ENCODE results near the gene SLAMF9.

SLAMF9 gene

GRCh38 chr1:159923203-159924024 is 30.6 kb downstream of the SLAMF9 start:
- in situ Hi-C loops (cut with MboI; ENCODE audit: low sequenced_read_pairs), result no loop called here
- Histone ChIP-seq H3K27me3 (ENCODE audit: low read depth) (no peaks in the 10 kb centered on the region), H3K9me3 (no peaks in the 10 kb centered on the region), H3K4me3 (peak overlapping the region; percentile 82), H3K36me3 (replicated peaks) (peaks cover 22% of the 10 kb centered on the region), H3K4me1 (peaks cover 14% of the 10 kb centered on the region)
- peak; percentile 71 to 92 for DNase-seq (ENCODE audit: low spot score in 2 of 2)

- no peak for DNase-seq (ENCODE audit: low spot score in 2 of 2)
- peaks cover 14% of the 10 kb centered on the region for H3K4me1 ChIP-seq
- peak overlapping the region; percentile 82 for H3K4me3 ChIP-seq
- H3K9me3 ChIP-seq, result no peaks in the 10 kb centered on the region
- in situ Hi-C loops (cut with MboI; ENCODE audit: low sequenced_read_pairs), result no loop called here
- peaks cover 27% of the 10 kb centered on the region for H3K36me3 ChIP-seq (replicated peaks)
- no peaks in the 10 kb centered on the region for H3K27me3 ChIP-seq (ENCODE audit: low read depth)
Measured at GRCh38 chr1:159922511-159923202, 31.4 kb downstream of the SLAMF9 start.

GRCh38 chr1:159921700-159922504 is 32.1 kb downstream of the SLAMF9 start:
- no peak overlapping the region for H3K4me3 ChIP-seq
- H3K9me3 ChIP-seq, result no peaks in the 10 kb centered on the region
- H3K4me1 ChIP-seq, result peaks cover 15% of the 10 kb centered on the region
- DNase-seq (ENCODE audit: low spot score in 2 of 2), result no peak
- peaks cover 32% of the 10 kb centered on the region for H3K36me3 ChIP-seq (replicated peaks)
- H3K27me3 ChIP-seq (ENCODE audit: low read depth), result no peaks in the 10 kb centered on the region
- in situ Hi-C loops (cut with MboI; ENCODE audit: low sequenced_read_pairs), result no loop called here

GRCh38 chr1:159921251-159921650 is 32.8 kb downstream of the SLAMF9 start:
- Histone ChIP-seq H3K9me3 (no peaks in the 10 kb centered on the region), H3K4me1 (peaks cover 22% of the 10 kb centered on the region), H3K4me3 (no peak overlapping the region), H3K27me3 (ENCODE audit: low read depth) (no peaks in the 10 kb centered on the region), H3K36me3 (replicated peaks) (peaks cover 36% of the 10 kb centered on the region)
- in situ Hi-C loops (cut with MboI; ENCODE audit: low sequenced_read_pairs), result no loop called here
- DNase-seq (ENCODE audit: low spot score in 2 of 2), result no peak

- H3K9me3 ChIP-seq, result no peaks in the 10 kb centered on the region
- no peak overlapping the region for H3K4me3 ChIP-seq
- H3K27me3 ChIP-seq (ENCODE audit: low read depth), result no peaks in the 10 kb centered on the region
- no peak for DNase-seq (ENCODE audit: low spot score in 2 of 2)
- peaks cover 36% of the 10 kb centered on the region for H3K36me3 ChIP-seq (replicated peaks)
- H3K4me1 ChIP-seq, result peaks cover 22% of the 10 kb centered on the region
- in situ Hi-C loops (cut with MboI; ENCODE audit: low sequenced_read_pairs), result no loop called here
Measured at GRCh38 chr1:159920651-159921050, 33.4 kb downstream of the SLAMF9 start.

- no peak overlapping the region for H3K4me3 ChIP-seq
- no peak for DNase-seq (ENCODE audit: low spot score in 2 of 2)
- no peaks in the 10 kb centered on the region for H3K9me3 ChIP-seq
- in situ Hi-C loops (cut with MboI; ENCODE audit: low sequenced_read_pairs), result no loop called here
- H3K4me1 ChIP-seq, result peaks cover 21% of the 10 kb centered on the region
- H3K36me3 ChIP-seq (replicated peaks), result peaks cover 36% of the 10 kb centered on the region
- H3K27me3 ChIP-seq (ENCODE audit: low read depth), result no peaks in the 10 kb centered on the region
Measured at GRCh38 chr1:159920202-159920601, 33.8 kb downstream of the SLAMF9 start.

- no peak overlapping the region for H3K4me3 ChIP-seq
- peaks cover 36% of the 10 kb centered on the region for H3K36me3 ChIP-seq (replicated peaks)
- H3K9me3 ChIP-seq, result no peaks in the 10 kb centered on the region
- in situ Hi-C loops (cut with MboI; ENCODE audit: low sequenced_read_pairs), result no loop called here
- H3K27me3 ChIP-seq (ENCODE audit: low read depth), result no peaks in the 10 kb centered on the region
- peaks cover 21% of the 10 kb centered on the region for H3K4me1 ChIP-seq
- DNase-seq (ENCODE audit: low spot score in 2 of 2), result no peak
Measured at GRCh38 chr1:159919236-159919865, 34.7 kb downstream of the SLAMF9 start.

GRCh38 chr1:159918352-159919200 is 35.5 kb downstream of the SLAMF9 start:
- H3K4me1 ChIP-seq, result peaks cover 21% of the 10 kb centered on the region
- no peak for DNase-seq (ENCODE audit: low spot score in 2 of 2)
- H3K27me3 ChIP-seq (ENCODE audit: low read depth), result no peaks in the 10 kb centered on the region
- no peaks in the 10 kb centered on the region for H3K9me3 ChIP-seq
- in situ Hi-C loops (cut with MboI; ENCODE audit: low sequenced_read_pairs), result no loop called here
- H3K4me3 ChIP-seq, result no peak overlapping the region
- H3K36me3 ChIP-seq (replicated peaks), result peaks cover 36% of the 10 kb centered on the region

- Histone ChIP-seq H3K4me1 (peaks cover 15% of the 10 kb centered on the region), H3K4me3 (no peak overlapping the region)
Measured at GRCh38 chr1:159917533-159918351, 36.3 kb downstream of the SLAMF9 start.

GRCh38 chr1:159916242-159917051 is 37.6 kb downstream of the SLAMF9 start:
- in situ Hi-C loops (cut with MboI; ENCODE audit: low sequenced_read_pairs), result no loop called here
- Histone ChIP-seq H3K4me1 (peaks cover 14% of the 10 kb centered on the region), H3K9me3 (no peaks in the 10 kb centered on the region), H3K27me3 (ENCODE audit: low read depth) (no peaks in the 10 kb centered on the region), H3K36me3 (replicated peaks) (peaks cover 36% of the 10 kb centered on the region), H3K4me3 (no peak overlapping the region)
- peak; percentile 72 to 77 for DNase-seq (ENCODE audit: low spot score in 2 of 2)

More at GRCh38 chr1:159917533-159918351, 36.3 kb downstream of the SLAMF9 start:
- Histone ChIP-seq H3K27me3 (ENCODE audit: low read depth) (no peaks in the 10 kb centered on the region), H3K36me3 (replicated peaks) (peaks cover 36% of the 10 kb centered on the region), H3K9me3 (no peaks in the 10 kb centered on the region)
- in situ Hi-C loops (cut with MboI; ENCODE audit: low sequenced_read_pairs), result no loop called here
- no peak for DNase-seq (ENCODE audit: low spot score in 2 of 2)

GRCh38 chr1:159915571-159916241 is 38.3 kb downstream of the SLAMF9 start:
- Histone ChIP-seq H3K9me3 (no peaks in the 10 kb centered on the region), H3K4me1 (peaks cover 14% of the 10 kb centered on the region), H3K4me3 (no peak overlapping the region), H3K27me3 (ENCODE audit: low read depth) (no peaks in the 10 kb centered on the region), H3K36me3 (replicated peaks) (peaks cover 36% of the 10 kb centered on the region)
- in situ Hi-C loops (cut with MboI; ENCODE audit: low sequenced_read_pairs), result no loop called here
- peak; percentile 20 to 48 for DNase-seq (ENCODE audit: low spot score in 2 of 2)

Data from HAP-1 (cell line).